IMR-90 (cell line): ENCODE data around the gene GOLGA3. TPM values are rescaled to one million over a fixed set of nuclear protein-coding genes. Genes with fewer than 3 reads are reported as not detected.

Experiments
- ATAC-seq: fragments of 200-7000 bp; cut with Tn5 transposase; 2 replicates; pipeline ENCODE4 v1.9.1; 2020; ENCODE audit warnings: low read depth, mild to moderate bottlenecking, moderate library complexity
- BruUV-seq: library from RNA; stranded (reverse); fragments of 400-500 nt; replicated peaks from 2 replicates; lab custom pipeline; 2021; lab: Mats Ljungman, UMichigan
- CTCF ChIA-PET: fragments of 300-600 bp; formaldehyde crosslinking; extraction: SDS; loops from one replicate; lab custom pipeline; 2021; ENCODE audit warnings: antibody characterized with exemption; lab: Yijun Ruan, JAX
- POLR2A ChIA-PET: fragments of 300-600 bp; sonication (Branson Sonifier 250); formaldehyde crosslinking; loops from one replicate; lab custom pipeline; 2022; ENCODE audit warnings: antibody characterized with exemption; ENCODE audit not compliant: unreplicated experiment; lab: Charles Lee
- DNase-seq: peaks from one replicate; pipeline ENCODE4 v3.0.0; 2013
- H2AFZ ChIP-seq: replicated peaks from 2 replicates; pipeline ENCODE3; 2013; ENCODE audit warnings: low read length, mild to moderate bottlenecking; ENCODE audit not compliant: poor library complexity
- H2AK5ac ChIP-seq: 2 replicates; pipeline ENCODE4 v1.6.1; 2013; ENCODE audit warnings: low read depth, low read length, inconsistent platforms
- H2AK9ac ChIP-seq: replicated peaks from 2 replicates; pipeline ENCODE3; 2013; ENCODE audit warnings: mild to moderate bottlenecking, low read depth, low read length, moderate library complexity; ENCODE audit not compliant: poor library complexity
- H2BK120ac ChIP-seq: 2 replicates; pipeline ENCODE4 v1.6.1; 2013; ENCODE audit warnings: low read depth, low read length, inconsistent platforms
- H2BK15ac ChIP-seq: 3 replicates; pipeline ENCODE4 v1.6.1; 2013; ENCODE audit warnings: low read depth, low read length, inconsistent platforms
- H2BK20ac ChIP-seq: 2 replicates; pipeline ENCODE4 v1.6.1; 2013; ENCODE audit warnings: low read depth, mild to moderate bottlenecking, inconsistent platforms, low read length, moderate library complexity
- H2BK5ac ChIP-seq: 2 replicates; pipeline ENCODE4 v1.6.1; 2013; ENCODE audit warnings: mild to moderate bottlenecking, low read depth, low read length, inconsistent platforms; ENCODE audit not compliant: poor library complexity, severe bottlenecking
- H3K14ac ChIP-seq: replicated peaks from 2 replicates; pipeline ENCODE4 v1.6.1; 2013; ENCODE audit warnings: low read depth, low read length, inconsistent platforms
- H3K18ac ChIP-seq: 2 replicates; pipeline ENCODE4 v1.6.1; 2013; ENCODE audit warnings: low read depth, low read length, control low read depth
- H3K23ac ChIP-seq: 2 replicates; pipeline ENCODE4 v1.6.1; 2013; ENCODE audit warnings: low read depth, low read length, inconsistent platforms
- H3K27ac ChIP-seq: 2 replicates; pipeline ENCODE4 v1.5.1; 2013; ENCODE audit warnings: mild to moderate bottlenecking, control low read depth, low read length; ENCODE audit not compliant: insufficient read depth
- H3K27me3 ChIP-seq: 2 replicates; pipeline ENCODE4 v1.6.1; 2013; ENCODE audit warnings: low read length; ENCODE audit not compliant: control insufficient read depth, insufficient read depth
- H3K36me3 ChIP-seq: 2 replicates; pipeline ENCODE4 v1.6.1; 2013; ENCODE audit warnings: low read length, mixed read lengths; ENCODE audit not compliant: control insufficient read depth, insufficient read depth
- H3K4ac ChIP-seq: 2 replicates; pipeline ENCODE4 v1.6.1; 2013; ENCODE audit warnings: low read depth, low read length, inconsistent platforms
- H3K4me1 ChIP-seq: 2 replicates; pipeline ENCODE4 v1.6.1; 2013; ENCODE audit warnings: low read length, mixed read lengths; ENCODE audit not compliant: control insufficient read depth, insufficient read depth
- H3K4me2 ChIP-seq: 2 replicates; pipeline ENCODE4 v1.6.1; 2013; ENCODE audit warnings: low read depth, mild to moderate bottlenecking, control low read depth, low read length, moderate library complexity
- H3K4me3 ChIP-seq: 2 replicates; pipeline ENCODE4 v1.5.1; 2013; ENCODE audit warnings: low read depth, mild to moderate bottlenecking, control low read depth, low read length, moderate library complexity; ENCODE audit not compliant: insufficient read depth
- H3K56ac ChIP-seq: 2 replicates; pipeline ENCODE4 v1.6.1; 2013; ENCODE audit warnings: low read length, inconsistent platforms; ENCODE audit not compliant: insufficient read depth; ENCODE audit errors: extremely low read depth
- H3K79me1 ChIP-seq, 2 experiments: 2 replicates each; pipeline ENCODE4 v1.6.1; 2013; ENCODE audit warnings: low read length in 2 of 2, inconsistent platforms in 1 of 2, low read depth in 1 of 2
- H3K9ac ChIP-seq: 2 replicates; pipeline ENCODE4 v1.6.1; 2013; ENCODE audit warnings: low read depth, low read length, control low read depth
- H3K9me1 ChIP-seq: 2 replicates; pipeline ENCODE4 v1.6.1; 2013; ENCODE audit warnings: low read length, inconsistent platforms; ENCODE audit not compliant: insufficient read depth
- H3K9me3 ChIP-seq: 2 replicates; pipeline ENCODE4 v1.6.1; 2013; ENCODE audit warnings: low read length; ENCODE audit not compliant: control insufficient read depth, insufficient read depth
- H4K20me1 ChIP-seq: 2 replicates; pipeline ENCODE4 v1.6.1; 2013; ENCODE audit warnings: low read length, inconsistent platforms; ENCODE audit not compliant: insufficient read depth
- H4K5ac ChIP-seq: 2 replicates; pipeline ENCODE4 v1.6.1; 2013; ENCODE audit warnings: mild to moderate bottlenecking, low read depth, low read length, control low read depth
- H4K8ac ChIP-seq, 2 experiments: 2 replicates each; pipeline ENCODE4 v1.6.1; 2013; ENCODE audit warnings: low read depth in 2 of 2, low read length in 2 of 2, control low read depth in 1 of 2, inconsistent platforms in 1 of 2
- H4K91ac ChIP-seq: 2 replicates; pipeline ENCODE4 v1.6.1; 2013; ENCODE audit warnings: low read depth, low read length, inconsistent platforms; ENCODE audit not compliant: insufficient read depth
- CHD1 ChIP-seq: IDR thresholded peaks from 2 replicates; pipeline ENCODE4 v1.6.1; 2012; ENCODE audit warnings: low read depth, low read length, improper control_type of control experiment
- POLR2A ChIP-seq: IDR thresholded peaks from 2 replicates; pipeline ENCODE4 v1.6.1; 2012; ENCODE audit warnings: mild to moderate bottlenecking, low read depth, low read length
- RCOR1 ChIP-seq: IDR thresholded peaks from 2 replicates; pipeline ENCODE4 v1.6.1; 2012; ENCODE audit warnings: mild to moderate bottlenecking, low read length, improper control_type of control experiment; ENCODE audit not compliant: insufficient replicate concordance
- WGBS, 2 experiments: methylation state at CpG; one replicate each; pipeline versions ENCODE4 v1.1.5 to v1.1.7; 2013; ENCODE audit warnings: missing lambda C conversion rate in 2 of 2; ENCODE audit not compliant: insufficient read length in 1 of 2; ENCODE audit errors: extremely low coverage in 2 of 2; 5-methylcytosine and 5-hydroxymethylcytosine counted together
- dilution Hi-C: fragments of 300-500 bp; cut with HindIII; formaldehyde crosslinking; loops from one replicate; pipeline ENCODE4 v1.14.3; 2018; ENCODE audit warnings: low sequenced_read_pairs; ENCODE audit not compliant: unreplicated experiment
- in situ Hi-C: fragments of 300-500 bp; cut with MboI; formaldehyde crosslinking; loops from 3 replicates; pipeline ENCODE4 v1.14.3; 2019; ENCODE audit warnings: low sequenced_read_pairs, inconsistent platforms, mixed read lengths
- intact Hi-C: fragments of 100-400 bp; cut with micrococcal nuclease; formaldehyde crosslinking; loops from 2 replicates; pipeline ENCODE4 v1.10.0; 2022
- polyA plus RNA-seq, 3 experiments: library from polyadenylated mRNA; depleted of rRNA; stranded (reverse); fragments of >200 nt; gene quantifications; 2 replicates each; pipeline ENCODE4 v1.2.3, GENCODE V29; 2012; ENCODE audit warnings: low replicate concordance in 1 of 3
- total RNA-seq: library from RNA; depleted of rRNA; stranded (reverse); fragments of >200 nt; gene quantifications from 2 replicates; pipeline ENCODE4 v1.2.3, GENCODE V29; 2012
- TF ChIP-seq, protein P1 (sequence below): conservative IDR thresholded peaks from 2 replicates; pipeline ENCODE4 v1.5.1; 2012; ENCODE audit warnings: mild to moderate bottlenecking, low read depth, low read length, improper control_type of control experiment
- TF ChIP-seq, protein P2 (sequence below): fragments of 150-350 bp; IDR thresholded peaks from 2 replicates; pipeline ENCODE4 v1.6.1; 2016; ENCODE audit warnings: low read depth, mild to moderate bottlenecking, low read length, moderate library complexity, borderline replicate concordance
- TF ChIP-seq, protein P3 (sequence below): fragments of 150-350 bp; IDR thresholded peaks from 2 replicates; pipeline ENCODE4 v1.6.1; 2017; ENCODE audit warnings: mild to moderate bottlenecking, antibody characterized with exemption, low read length, low read depth

GOLGA3 gene
- total and polyA plus RNA-seq, 2 of the 4 experiments (the other 2 are of a cell fraction): 39.6 to 99.8 TPM

DNA sequence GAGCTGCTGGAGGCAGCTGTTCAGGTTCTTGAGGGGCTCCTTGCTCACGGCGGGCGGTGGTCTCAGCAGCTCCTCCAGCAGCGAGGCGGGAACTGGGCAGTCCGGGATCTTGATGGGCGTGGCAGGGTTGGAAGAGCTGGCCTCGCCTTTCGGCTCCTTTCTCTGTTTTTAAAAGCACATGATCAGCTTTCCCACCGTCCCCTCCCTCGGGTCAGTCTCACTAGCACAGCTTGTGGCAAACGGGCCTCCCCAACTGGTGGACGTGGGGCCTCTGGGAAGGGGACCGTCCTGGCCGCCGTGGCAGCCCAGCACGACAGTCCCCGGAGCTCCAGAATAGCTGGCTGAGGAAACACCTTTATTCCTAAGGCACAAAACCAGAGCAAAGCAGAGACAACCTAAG lies 54.5 kb downstream of the GOLGA3 start:
- Histone ChIP-seq H3K27me3 (no peaks in the 10 kb centered on the region), H3K4me1 (no peaks in the 10 kb centered on the region), H3K4me2 (no peak overlapping the region), H2BK20ac (no peak overlapping the region), H3K14ac (no peak overlapping the region), H2AFZ (no peak overlapping the region), H2BK120ac (no peak overlapping the region), H3K9me1 (no peaks in the 10 kb centered on the region), H3K56ac (no peak overlapping the region), H3K4me3 (no peak overlapping the region), H3K4ac (no peak overlapping the region), H4K5ac (no peak overlapping the region), H3K23ac (no peak overlapping the region), H3K79me1 (peaks cover 16 to 18% of the 10 kb centered on the region in 2 experiments; a peak in 2 of 4 replicates), H3K18ac (no peak overlapping the region), H3K9me3 (no peaks in the 10 kb centered on the region), H2BK15ac (no peak overlapping the region), H3K36me3 (peaks cover 74% of the 10 kb centered on the region), H4K20me1 (peaks cover 15% of the 10 kb centered on the region), H3K9ac (no peak overlapping the region), H4K8ac (no peak overlapping the region), H4K91ac (no peak overlapping the region), H2AK9ac (no peak overlapping the region), H3K27ac (no peak overlapping the region), H2BK5ac (no peak overlapping the region), H2AK5ac (no peak overlapping the region)
- TF ChIP-seq, protein P1, sequence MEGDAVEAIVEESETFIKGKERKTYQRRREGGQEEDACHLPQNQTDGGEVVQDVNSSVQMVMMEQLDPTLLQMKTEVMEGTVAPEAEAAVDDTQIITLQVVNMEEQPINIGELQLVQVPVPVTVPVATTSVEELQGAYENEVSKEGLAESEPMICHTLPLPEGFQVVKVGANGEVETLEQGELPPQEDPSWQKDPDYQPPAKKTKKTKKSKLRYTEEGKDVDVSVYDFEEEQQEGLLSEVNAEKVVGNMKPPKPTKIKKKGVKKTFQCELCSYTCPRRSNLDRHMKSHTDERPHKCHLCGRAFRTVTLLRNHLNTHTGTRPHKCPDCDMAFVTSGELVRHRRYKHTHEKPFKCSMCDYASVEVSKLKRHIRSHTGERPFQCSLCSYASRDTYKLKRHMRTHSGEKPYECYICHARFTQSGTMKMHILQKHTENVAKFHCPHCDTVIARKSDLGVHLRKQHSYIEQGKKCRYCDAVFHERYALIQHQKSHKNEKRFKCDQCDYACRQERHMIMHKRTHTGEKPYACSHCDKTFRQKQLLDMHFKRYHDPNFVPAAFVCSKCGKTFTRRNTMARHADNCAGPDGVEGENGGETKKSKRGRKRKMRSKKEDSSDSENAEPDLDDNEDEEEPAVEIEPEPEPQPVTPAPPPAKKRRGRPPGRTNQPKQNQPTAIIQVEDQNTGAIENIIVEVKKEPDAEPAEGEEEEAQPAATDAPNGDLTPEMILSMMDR: no peak
- TF ChIP-seq, protein P2, sequence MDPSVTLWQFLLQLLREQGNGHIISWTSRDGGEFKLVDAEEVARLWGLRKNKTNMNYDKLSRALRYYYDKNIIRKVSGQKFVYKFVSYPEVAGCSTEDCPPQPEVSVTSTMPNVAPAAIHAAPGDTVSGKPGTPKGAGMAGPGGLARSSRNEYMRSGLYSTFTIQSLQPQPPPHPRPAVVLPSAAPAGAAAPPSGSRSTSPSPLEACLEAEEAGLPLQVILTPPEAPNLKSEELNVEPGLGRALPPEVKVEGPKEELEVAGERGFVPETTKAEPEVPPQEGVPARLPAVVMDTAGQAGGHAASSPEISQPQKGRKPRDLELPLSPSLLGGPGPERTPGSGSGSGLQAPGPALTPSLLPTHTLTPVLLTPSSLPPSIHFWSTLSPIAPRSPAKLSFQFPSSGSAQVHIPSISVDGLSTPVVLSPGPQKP: no peak
- TF ChIP-seq RCOR1 (no peak), CHD1 (no peak), POLR2A (no peak)
- TF ChIP-seq, protein P3, sequence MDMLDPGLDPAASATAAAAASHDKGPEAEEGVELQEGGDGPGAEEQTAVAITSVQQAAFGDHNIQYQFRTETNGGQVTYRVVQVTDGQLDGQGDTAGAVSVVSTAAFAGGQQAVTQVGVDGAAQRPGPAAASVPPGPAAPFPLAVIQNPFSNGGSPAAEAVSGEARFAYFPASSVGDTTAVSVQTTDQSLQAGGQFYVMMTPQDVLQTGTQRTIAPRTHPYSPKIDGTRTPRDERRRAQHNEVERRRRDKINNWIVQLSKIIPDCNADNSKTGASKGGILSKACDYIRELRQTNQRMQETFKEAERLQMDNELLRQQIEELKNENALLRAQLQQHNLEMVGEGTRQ: no peak
- BruUV-seq: no TSS peak
- ChIA-PET POLR2A (interaction anchor here (0.5 kb wide), 1 partner anchor 9 kb away, joined by 3 read pairs; no protein-coding TSS in a partner anchor), CTCF (no interaction called here)
- DNase-seq (no peak), ATAC-seq (no peak)
- WGBS, 2 experiments: 93% methylated on average over 13 of the region's 18 CpGs; no CpG with 5 or more reads in 1 of the 2 experiments
- intact Hi-C loops: no loop called here
- dilution Hi-C loops: no loop called here
- in situ Hi-C loops: no loop called here
